NCI-H2171 treated with DMSO at 0.1 percent for 48 hours (cell line): ENCODE results near the gene CHRNA10.

Experiments
- DNase-seq: peaks from one replicate; lab custom pipeline; 2025; lab: John Stamatoyannopoulos, UW

The CHRNA10 gene

GRCh38 chr11:3632070-3632660 is 39.0 kb downstream of the CHRNA10 start:
- DNase-seq = no peak

GRCh38 chr11:3631331-3631730 is 39.9 kb downstream of the CHRNA10 start:
- DNase-seq = no peak

DNA sequence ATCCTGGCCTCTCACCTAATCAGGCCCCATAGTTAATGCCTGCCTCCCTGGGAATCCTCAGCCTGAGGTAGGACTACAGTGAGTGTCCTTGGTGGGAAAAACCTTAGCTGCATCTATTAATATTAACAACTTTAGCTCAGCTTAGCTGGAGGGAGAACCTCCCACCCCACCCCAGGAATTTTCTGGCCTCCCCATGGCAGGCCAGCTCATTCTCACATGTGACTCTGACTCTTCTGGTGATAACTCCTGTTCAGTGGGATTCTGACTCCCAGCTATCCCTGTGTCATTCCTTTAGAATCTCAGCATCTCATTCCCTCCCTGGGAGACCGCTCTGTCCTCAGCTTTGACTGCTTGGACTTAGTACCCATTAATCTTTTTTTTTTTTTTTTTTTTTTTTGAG is 43.9 kb downstream of the CHRNA10 start:
- no peak for DNase-seq

DNA sequence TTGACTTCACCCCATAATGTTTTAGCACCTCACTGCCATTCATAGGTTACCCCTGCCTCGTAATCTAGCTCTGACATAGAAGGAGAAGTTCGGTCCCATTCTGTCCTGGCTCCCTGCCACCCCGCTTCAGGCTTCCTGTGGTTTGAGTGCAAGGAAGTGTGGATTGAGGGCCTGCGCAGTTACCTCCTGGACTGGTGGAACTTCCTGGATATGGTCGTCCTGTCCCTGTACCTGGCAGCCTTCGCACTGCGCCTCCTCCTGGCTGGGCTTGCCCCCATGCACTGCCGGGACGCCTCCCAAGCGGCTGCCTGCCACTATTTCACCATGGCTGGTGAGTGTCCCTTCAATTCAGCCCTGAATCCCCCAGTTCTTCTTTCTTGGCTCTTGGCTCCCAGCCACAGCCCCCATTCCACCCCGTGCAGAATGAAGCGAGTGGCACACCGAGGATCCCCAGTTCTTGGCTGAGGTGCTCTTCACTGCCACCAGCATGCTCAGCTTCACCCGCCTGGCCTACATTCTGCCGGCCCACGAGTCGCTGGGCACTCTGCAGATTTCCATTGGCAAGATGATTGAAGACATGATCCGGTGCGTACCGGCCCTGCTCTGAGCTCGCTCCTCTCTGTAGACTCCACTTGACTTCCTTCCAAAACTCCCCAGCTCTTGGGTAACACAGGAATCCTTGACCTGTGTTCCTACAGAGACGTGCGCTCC is 44.8 kb downstream of the CHRNA10 start:
- DNase-seq = no peak

DNA sequence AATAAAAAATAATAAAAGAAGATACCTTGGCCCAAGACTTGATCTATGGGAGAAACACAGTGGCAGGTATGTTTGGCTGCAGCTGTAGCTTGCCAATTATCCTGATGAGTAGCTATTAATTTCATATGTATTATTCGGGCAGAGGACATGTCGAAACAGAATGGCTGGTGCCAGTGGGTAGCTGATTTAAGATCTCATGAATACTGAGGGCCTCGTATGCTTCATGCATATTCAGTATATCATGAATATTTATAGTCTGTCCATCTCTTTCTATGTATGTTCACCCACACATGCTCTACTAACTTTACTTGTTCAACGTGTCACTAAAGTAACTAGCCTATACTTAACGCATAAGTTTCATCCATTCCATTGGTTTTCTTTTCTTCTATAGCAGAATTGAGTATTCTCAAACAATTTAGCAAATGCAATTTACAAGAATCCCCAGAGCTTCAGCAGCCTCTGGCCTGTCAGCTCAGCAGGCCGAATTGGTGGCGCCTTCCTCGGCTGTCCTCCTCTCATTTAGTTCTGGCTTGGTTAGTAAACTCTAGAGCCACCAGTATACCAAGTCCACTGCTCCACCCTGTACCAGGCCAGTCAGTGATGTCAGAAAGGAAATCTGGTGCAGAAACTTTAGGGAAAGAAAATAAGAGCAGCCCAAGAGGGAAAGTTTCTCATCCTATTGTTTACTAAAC is 47.3 kb downstream of the CHRNA10 start:
- no peak for DNase-seq

DNA sequence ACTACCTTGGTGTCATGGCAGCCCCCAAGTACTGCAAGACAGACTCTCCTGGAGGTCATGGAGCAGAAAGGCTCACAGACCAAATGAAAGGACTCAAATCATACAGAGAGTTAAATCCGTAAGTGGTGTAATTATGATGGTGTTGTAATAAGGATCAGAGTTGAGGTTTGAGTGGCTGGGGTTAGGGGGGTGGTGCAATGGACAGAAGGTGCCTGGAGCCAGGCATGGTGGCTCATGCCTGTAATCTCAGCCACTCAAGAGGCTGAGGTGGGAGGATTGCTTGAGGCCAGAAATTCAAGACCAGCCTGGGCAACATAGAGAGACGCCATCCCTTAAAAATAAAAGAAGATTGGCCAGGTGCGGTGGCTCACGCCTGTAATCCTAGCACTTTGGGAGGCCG is 48.1 kb downstream of the CHRNA10 start:
- no peak for DNase-seq

- no peak for DNase-seq
Observed at GRCh38 chr11:3622521-3622920, 48.7 kb downstream of the CHRNA10 start.

DNA sequence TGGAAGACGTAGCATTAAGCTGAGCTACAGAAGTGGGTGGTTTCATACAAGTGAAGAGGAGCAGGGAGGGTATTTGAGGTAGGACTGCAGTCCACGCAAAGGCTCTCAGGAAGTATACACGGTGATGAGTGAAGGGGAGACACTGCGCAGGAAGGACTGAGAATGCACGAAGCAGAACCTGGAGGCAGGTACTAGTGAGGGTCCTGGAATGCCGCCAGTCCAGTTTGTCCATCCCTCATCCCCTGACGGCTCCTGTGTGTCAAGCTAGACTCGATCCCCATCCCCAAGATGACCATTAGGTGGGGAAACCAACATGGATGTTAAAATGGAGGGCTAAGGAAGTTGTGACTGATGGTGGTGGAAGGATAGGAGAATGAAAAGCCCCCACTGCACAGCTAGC is 53.2 kb downstream of the CHRNA10 start:
- no peak for DNase-seq

- DNase-seq = no peak
Observed at GRCh38 chr11:3616721-3617460, 54.3 kb downstream of the CHRNA10 start.

- DNase-seq = no peak
Observed at GRCh38 chr11:3615998-3616397, 55.2 kb downstream of the CHRNA10 start.
